Left cardiac atrium (tissue), 4 donors: ENCODE data around the gene SH2D5. TPM values are rescaled to one million over a fixed set of nuclear protein-coding genes. Genes with fewer than 3 reads are reported as not detected.

Experiments
- ATAC-seq, 2 donors: fragments of 200-7000 bp; cut with Tn5 transposase; one replicate each; pipeline ENCODE4 v1.9.1; 2020; ENCODE audit warnings: mild to moderate bottlenecking in 2 of 2, moderate library complexity in 2 of 2
- DNase-seq: peaks from one replicate; pipeline ENCODE4 v3.0.0-alpha.2; 2020
- intact Hi-C, 2 donors: fragments of 100-400 bp; cut with DNase I; formaldehyde crosslinking; loops; one replicate each; pipeline versions ENCODE4 v1.14.1 to v1.15.1; 2022 to 2023
- total RNA-seq, 2 donors: library from RNA; stranded (reverse); fragmentation: NEBNext Ultra II Directional; extraction: Animal tissue kit (Norgen Biotek cat#: 25700); gene quantifications; one replicate each; pipeline ENCODE4 v1.2.1, GENCODE V29; 2021
- donor health status: DM: no; HTN: yes; CAD: no.
- donor health status: DM: no; HTN: yes; CAD: no; lungs with severe emphysema.
- donor health status: DM: yes; HTN: yes; CAD: no.
- donor health status: Dilated cardiomyopathy.

The SH2D5 gene
- total RNA-seq, 2 donors from 2014 or later = 0.18 to 0.44 TPM

DNA sequence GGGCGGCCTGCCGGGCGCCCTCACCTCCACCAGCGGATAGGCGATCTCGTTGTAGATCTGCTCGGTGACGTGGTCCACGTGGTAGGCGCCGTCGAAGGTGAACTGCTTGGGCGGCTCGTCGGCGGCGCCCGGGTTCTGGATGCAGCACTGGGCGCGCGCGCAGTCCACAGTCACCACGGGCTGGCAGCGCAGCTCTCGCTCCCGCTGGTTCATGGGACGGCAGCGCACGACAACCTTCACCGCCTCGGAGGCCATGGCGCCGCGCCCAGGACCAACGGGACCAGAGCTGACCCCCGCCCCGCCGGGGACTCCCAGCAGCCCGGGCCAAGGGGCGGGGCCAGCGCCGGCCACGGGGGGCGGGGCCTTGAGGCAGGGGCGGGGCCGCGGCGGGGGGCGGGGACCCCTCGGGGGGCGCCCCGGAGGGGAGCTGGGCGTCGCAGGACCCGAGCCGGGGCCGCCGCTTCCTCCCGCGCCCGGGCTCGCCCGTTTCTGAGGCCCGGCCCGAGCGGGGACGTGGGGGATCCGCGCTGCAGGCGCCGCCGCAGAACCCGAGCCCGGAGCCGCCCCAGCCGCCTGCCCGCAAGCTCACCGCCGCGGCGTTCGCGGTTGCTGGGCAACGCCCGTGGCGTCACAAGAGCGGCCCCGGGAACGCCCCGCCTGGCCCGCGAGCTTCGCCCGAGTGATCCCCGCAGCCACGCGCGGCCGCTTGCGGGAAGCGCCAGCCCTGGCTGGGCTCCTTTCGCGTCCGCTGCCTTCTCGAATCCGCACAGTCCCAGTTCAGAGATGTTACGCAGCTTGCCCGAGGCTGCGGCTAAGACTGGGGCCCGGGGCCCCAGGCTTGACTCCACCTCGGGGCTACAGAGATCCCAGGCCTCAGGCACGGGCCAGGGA is 14.8 kb downstream of the SH2D5 start, which contains the start of gene KIF17:
KIF17 (minus strand) TSS at position 556 of the 891 bp plus-strand sequence; CDS start at position 255, 301 bp downstream.
- intact Hi-C loops = no loop called here
- peak; percentile 90 to 92 for ATAC-seq

DNA sequence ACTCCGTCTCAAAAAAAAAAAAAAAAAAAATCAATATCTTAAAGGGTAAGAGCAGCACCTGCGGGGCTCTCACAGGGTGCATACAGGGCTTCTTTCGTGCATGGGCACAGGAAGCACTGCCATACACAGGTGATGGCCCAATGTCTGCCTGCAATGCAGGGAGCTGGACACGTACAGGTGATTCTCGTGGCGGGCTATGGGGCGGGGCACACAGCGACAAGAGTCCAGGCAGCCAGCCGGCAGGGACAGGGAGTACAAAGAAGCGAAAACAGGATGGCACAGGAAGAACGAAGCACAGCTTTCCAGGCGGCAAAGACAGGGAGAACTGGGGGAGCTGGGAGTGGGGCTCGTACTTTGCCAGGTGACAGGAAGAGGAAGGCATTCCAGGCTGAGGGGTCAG is 16.3 kb downstream of the SH2D5 start:
- ATAC-seq = no peak
- no peak for DNase-seq
- intact Hi-C loops = no loop called here

More for the DNA sequence above, 14.8 kb downstream of the SH2D5 start, which contains the start of gene KIF17:
- peak; percentile 85 for DNase-seq

DNA sequence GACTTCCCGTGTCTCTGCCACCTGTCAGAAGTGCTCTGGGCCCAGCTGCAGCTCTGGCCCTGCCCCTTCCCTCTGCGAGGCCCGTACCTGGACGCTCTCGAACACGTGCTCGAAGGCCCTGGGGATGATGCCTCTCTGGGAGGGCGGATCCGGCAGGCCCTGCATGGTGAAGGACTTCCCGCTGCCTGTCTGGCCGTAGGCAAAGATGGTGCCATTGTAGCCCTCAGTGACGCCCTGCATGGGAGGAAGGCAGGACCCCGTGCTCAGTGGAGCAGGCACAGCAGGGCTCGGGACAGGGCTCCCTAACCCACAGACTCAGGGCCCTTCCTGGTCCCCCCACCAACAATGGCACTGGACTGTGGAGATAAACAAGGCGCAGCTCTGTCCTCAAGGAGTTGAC is 17.1 kb downstream of the SH2D5 start:
- intact Hi-C loops = no loop called here
- no peak for ATAC-seq
- DNase-seq = no peak

DNA sequence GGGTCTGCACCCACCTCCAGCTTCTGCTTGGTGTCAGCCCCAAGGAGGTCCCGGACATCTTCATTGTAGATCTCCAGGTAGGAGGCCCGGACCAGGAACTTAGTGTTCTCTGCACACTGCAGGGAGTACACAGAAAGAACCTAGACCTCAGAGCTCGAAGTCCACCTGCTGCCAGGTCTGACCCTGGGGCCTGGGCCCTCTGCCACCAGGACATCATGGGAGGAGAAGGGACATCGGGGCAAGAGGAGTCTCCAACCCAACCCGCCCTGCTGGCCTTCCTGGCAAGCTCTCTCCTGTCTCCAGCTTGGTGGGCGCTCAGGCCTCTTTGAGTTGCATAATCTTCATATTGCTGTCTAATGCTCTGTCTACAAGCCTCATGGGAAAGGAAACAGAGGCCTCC is 19.1 kb downstream of the SH2D5 start:
- ATAC-seq (no peak), DNase-seq (no peak)
- intact Hi-C loops = no loop called here

DNA sequence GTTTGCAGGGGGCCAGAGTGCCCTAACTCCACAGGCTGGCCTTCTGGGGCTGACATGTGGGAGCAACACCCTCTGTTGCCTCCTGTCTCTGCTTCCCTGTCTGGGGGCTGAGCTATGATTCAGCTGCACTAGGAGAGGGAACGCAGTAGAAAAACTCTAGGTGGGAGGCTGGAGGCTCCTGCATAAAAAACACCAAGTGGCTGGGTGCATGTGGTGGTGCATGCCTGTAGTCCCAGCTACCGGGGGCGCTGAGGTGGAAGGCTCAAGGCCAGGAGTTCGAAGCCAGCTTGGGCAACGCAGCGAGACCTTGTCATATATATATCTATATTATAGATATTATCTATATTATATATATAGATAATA is 20.3 kb downstream of the SH2D5 start:
- intact Hi-C loops = no loop called here
- DNase-seq (no peak), ATAC-seq (no peak)

DNA sequence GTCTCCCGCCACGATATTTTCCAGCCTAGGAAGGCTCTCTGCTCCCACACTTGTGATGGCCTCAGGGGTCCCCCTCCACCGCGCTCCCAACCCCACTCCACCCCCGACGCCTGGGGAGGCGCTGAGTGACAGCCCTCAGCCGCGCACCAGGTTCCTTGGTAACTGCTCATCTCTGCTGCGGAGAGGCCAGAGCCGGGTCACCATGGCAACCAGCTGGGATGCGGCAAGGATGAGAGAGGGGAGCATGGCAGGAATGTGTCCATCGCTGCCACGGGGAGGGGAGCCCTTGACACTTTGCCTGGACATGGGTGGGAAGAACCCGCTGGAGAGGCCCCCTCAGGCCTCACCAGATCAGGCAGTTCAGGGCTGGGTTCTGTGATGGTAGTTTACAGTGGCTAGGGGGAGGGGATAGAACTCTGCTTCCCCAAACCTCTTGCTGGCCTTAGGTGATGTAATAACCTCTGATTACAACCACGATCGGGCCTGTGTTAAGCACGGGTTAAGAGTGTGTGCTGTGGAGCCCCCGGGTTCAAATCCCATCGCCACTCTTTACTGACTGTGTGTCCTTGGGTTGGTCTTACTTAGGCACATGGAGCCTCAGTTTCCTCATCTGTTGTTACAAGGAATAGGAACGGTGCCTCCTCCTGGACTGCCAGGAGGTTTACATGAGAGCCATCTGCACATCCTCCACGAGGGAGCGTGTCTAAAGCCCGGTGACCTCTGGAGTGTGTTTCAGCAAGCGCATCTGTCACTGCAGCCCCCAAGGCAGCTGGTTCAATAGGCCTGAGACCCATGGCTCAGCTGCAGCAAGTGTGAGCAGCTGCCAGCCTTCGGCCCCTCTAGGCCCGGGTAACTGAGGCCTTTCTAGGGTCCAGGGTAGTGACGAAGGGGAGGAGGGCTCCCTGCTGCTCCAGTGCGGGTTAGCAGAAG is 21.0 kb downstream of the SH2D5 start:
- intact Hi-C loops = no loop called here
- DNase-seq (no peak), ATAC-seq (no peak)

DNA sequence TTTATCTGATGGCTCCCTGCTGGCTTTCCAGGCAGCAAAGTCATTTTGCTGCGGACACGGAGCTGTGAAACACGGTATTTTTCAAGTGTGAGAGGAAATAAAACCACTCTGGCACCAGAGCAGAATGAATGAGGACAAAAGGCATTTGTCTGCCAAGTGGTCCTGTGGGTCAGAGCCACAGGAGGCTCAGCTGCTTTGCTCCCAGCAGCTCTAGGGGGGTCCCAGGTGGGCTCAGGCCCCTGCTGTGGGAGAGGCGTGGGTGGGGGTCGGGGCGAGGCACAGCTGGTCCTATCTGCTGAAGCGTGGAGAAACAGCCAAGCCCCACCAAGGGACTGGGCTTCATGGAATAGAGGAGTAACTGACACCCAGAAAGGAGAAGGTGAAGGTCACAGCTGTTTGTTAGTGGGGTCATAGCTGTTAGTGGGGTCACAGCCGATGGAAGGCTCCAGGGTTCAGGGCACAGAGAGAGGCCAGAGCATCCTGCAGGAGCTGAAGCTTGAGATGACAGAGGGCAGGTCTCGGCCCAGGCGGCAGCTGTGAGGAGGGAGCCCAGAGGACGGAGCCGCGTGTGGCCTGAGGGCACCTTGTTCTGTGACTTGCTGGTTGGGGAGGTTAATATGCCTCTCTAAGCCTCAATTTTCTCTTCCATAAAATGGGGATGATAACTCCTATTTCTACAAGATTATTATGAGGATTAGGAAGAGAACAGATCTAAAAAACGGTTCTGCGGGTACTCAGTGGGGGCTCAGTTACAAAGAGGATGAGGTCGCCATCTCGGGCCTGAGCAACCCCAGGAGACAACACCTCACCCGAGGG is 21.8 kb downstream of the SH2D5 start:
- intact Hi-C loops = no loop called here
- no peak for DNase-seq
- no peak for ATAC-seq

DNA sequence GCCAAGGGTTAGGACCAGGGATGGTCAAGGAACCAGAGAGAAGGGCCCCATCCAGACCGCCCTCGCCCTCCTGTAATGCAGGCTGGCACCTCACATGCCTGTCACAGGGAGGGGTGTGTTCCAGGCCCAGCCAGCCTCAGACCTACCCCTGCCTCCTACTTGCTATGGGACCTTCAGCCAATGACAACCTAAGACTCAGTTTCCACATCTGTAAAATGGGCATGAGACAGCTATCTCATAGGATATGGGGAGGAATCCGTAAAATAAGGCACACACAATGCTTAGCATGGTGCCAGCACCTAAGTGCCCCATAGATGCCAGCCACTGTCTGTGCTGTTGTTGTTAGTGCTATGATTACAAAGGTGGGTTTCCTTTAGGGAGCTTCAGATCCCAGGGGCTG is 22.6 kb downstream of the SH2D5 start:
- intact Hi-C loops = no loop called here
- no peak for ATAC-seq
- DNase-seq = no peak

DNA sequence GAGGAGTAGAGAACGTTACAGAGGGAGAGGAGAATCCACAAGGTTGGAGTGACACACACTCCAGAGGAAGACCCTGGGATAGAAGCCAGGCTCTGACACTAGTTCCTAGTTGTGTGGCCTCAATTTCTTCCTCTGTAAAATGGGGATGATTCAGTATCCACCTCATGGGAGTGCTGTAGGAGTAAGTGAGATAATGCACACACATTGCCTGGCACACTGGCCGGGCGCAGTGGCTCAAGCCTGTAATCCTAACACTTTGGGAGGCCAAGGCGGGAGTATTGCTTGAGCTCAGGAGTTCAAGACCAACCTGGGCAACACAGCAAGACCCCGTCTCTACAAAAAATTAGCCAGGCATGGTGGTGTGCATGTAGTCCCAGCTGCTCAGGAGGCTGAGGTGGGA is 23.6 kb downstream of the SH2D5 start:
- intact Hi-C loops = no loop called here
- DNase-seq = no peak

DNA sequence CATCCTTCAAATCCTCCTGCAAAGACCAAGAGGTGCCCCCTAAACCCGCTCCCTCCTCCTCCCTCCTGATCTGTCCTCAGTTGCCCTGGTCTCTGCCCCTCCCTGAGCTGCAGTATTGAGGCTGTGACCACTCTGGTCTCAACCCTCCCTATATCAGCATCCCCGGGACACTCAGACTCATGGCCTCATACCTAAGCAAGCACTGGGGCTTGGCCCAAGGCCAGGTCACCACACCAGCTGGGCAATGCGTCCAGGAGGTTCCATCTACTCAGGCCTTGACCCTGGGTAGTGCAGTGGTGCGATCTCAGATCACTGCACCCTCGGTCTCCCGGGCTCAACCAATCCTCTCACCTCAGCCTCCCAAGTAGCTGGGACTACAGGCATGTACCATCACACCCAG is 24.4 kb downstream of the SH2D5 start:
- ATAC-seq (no peak), DNase-seq (no peak)
- intact Hi-C loops = no loop called here

More for the DNA sequence above, 23.6 kb downstream of the SH2D5 start:
- no peak for ATAC-seq

DNA sequence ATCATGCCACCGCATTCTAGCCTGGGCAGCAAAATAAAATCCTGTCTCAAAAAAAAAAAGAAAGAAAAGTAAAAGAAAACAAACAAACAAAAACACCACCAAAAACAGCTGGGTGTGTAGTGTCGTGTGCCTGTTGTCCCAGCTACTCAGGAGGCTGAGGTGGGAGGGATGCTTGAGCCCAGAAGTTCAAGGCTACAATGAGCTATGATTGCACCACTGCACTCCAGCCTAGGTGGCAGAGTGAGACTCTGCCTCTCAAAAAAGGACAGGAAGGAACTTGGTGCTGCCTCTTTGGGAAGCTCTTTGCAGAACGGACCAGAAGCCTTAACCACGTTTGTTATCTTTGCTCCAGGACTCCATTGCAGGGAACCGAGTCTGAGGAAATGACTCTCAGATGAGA is 25.7 kb downstream of the SH2D5 start:
- ATAC-seq (no peak), DNase-seq (no peak)
- intact Hi-C loops = no loop called here

DNA sequence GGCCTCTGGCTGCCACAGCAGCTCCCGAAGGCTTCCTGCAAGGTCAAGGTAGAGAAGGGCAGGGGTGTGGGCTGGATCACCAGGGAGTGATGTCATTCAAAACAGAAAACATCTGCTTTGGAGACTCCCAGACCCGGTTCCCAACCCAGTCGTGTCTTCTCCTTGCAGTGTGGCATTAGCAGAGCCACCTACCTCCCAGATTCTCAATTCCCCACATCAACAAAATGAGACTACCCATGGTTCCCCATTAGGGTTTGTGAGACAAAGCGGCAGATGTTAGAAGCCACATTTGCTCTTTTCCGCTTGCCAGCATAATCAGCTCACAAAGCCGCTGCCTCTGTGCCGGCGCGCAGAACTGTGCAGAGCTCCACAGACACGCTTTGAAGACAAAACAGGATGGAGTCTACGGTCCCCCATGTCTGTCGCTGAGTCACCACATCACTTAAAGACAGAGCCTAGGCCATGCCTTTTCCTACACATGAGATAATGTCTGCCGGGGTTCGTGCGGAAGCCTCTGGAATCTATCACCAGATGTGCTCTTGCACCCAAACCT is 27.2 kb downstream of the SH2D5 start:
- intact Hi-C loops = no loop called here
- ATAC-seq = no peak
- no peak for DNase-seq

DNA sequence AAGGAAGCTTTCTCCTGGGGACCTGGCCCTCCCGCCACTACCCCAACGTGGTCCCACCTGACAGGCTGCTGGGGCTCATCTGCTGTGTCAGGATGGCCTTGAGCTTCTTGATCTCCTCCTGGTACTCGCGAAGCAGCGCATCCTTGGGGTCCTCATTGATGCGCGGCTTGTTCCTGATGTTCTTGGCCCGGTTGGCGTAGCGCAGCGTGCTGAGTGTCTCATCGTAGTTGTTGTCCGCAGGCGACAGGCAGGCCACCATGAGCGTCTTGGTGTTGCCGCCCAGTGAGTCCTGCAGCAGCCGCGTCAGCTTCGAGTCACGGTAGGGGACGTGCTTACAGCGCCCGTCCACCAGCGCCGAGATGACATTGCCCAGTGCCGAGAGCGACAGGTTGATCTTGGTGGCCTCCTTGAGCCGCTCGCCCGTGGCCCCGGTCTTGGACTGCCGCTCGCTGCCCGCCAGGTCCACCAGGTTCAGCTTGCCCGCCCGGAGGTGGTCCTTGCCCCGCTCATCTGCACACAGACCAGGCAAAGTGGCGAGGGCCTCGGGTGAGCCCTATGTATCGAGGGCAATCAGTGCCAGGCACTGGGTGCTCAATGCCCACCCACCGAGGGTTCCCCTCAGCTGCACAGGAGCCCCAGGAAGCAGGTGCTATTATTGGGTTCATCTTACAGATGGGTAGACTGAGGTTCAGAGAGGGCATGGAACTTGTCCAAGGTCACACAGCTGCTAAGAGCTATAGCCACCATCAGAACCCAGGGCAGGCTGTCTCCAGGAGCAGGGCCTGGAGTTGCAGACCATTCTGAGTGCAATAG is 27.9 kb downstream of the SH2D5 start:
- ATAC-seq (no peak), DNase-seq (no peak)
- intact Hi-C loops = no loop called here

DNA sequence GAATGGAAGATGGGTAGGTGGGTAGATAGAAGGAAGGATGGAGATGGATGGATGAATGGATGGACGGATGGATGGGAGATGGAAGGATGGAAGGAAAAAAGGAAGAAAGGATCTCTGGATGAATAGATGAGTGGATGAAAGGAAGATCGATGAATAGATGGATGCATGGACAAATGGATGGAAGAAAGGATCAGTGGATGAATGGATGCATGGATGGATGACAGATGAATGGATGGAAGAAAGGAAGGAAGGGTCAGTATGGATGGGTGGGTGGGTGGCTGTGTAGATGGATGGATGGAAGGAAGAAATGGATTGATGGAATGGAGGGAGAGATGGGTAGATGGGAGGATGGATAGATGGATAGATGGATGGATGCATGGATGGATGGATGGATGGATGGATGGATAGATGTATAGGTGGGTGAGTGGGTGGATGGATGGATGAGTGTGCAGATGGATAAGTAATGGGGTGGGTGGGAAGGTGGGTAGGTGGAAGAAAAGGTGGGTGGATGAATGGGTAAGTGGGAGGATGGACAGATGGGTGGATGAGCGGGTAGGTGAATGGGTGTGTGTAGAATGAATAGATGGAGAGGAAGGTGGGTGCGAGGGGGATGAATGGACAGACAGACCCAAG is 29.3 kb downstream of the SH2D5 start:
- intact Hi-C loops = no loop called here
- no peak for ATAC-seq

DNA sequence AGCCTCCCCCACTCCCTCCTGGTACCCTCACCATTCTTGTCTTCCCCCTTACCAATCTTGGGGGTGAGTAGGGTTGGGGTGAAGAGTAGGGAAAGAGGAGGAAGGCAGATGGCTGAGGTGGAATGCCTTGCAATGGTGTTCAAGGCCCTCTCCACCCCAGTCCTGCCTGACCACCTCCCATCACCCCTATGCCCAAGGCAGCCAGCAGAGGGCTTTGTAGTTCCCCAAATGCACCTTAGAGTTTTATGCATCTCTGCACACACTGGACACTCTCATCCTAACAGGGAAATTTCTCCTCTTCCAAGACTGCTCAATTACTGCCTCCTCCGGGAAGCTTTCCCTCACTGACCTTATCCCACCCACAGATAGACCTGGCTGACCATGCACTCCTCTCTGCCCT is 30.1 kb downstream of the SH2D5 start:
- intact Hi-C loops = no loop called here
- DNase-seq = no peak
- no peak for ATAC-seq

More for the DNA sequence above, 29.3 kb downstream of the SH2D5 start:
- no peak for DNase-seq

DNA sequence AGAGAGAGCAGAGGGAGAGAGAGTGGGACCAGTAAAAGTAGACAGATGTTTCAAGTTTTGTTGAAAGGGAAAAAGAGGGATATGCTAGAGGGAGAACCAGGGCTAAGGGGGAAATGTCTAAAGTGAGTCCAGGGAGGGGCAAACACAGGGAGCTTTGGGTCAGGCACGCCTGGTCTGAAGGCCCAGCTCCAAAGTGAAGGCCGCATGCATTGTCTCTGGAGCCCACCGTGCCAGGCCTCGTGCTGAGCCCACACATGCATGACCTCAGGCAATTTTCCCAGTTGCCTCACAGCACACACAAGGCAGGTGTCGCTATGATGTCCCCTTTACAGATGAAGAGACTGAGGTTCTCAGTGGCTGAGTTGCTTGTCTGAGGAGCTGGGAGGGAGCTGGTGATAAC is 30.7 kb downstream of the SH2D5 start:
- DNase-seq (no peak), ATAC-seq (no peak)
- intact Hi-C loops = no loop called here

DNA sequence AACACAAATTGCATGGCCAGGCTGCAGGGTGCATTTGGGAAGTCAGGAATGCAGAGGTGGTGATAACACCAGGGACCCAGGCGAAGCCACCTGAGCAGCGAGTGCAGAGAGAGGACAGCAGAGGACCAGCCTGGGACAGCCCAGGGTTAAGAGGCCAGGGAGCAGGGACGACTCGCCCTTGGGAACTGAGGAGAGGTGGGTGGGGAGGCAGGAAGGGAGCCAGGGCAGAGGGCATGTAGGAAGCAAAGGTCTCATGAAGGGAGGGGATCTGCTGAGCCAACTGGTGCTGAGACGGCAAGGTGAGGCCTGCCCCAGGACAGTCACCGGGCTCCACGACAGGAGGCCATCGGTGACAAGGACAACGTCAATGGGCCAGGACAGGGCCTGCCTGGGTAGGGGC is 31.1 kb downstream of the SH2D5 start:
- no peak for ATAC-seq
- intact Hi-C loops = no loop called here
- no peak for DNase-seq
